GM20000 (cell line): Measurements from ENCODE around the gene PLCXD3.

Source experiments
- DNase-seq: peaks from one replicate; pipeline ENCODE4 v3.0.0; 2012; ENCODE audit warnings: low spot score
- TF ChIP-seq, protein P1 (sequence below): IDR thresholded peaks from 2 replicates; pipeline ENCODE4 v1.5.1; 2012; ENCODE audit warnings: mild to moderate bottlenecking, control low read depth; ENCODE audit errors: extremely low read depth, missing control alignments

Gene PLCXD3

DNA sequence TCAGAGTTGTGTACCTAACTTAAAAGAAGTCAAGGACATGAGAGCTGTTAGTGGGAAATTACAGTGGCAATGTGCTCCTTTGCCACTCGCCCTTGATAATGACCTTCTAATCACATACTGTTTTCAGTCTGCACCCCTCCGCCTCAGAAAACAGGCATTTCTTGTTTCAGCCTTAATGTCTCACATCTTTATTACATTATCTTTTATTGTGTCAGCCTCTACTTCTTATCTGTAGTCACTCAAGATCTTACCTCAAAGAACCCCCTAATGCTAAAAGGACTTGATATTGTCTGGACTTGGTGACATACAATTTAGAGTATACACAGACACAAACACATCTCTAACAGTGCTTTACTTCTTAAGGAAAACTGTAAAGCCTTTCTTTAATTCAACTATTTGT lies 97.9 kb downstream of the PLCXD3 start:
- TF ChIP-seq, protein P1, sequence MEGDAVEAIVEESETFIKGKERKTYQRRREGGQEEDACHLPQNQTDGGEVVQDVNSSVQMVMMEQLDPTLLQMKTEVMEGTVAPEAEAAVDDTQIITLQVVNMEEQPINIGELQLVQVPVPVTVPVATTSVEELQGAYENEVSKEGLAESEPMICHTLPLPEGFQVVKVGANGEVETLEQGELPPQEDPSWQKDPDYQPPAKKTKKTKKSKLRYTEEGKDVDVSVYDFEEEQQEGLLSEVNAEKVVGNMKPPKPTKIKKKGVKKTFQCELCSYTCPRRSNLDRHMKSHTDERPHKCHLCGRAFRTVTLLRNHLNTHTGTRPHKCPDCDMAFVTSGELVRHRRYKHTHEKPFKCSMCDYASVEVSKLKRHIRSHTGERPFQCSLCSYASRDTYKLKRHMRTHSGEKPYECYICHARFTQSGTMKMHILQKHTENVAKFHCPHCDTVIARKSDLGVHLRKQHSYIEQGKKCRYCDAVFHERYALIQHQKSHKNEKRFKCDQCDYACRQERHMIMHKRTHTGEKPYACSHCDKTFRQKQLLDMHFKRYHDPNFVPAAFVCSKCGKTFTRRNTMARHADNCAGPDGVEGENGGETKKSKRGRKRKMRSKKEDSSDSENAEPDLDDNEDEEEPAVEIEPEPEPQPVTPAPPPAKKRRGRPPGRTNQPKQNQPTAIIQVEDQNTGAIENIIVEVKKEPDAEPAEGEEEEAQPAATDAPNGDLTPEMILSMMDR: no peak
- DNase-seq: no peak

DNA sequence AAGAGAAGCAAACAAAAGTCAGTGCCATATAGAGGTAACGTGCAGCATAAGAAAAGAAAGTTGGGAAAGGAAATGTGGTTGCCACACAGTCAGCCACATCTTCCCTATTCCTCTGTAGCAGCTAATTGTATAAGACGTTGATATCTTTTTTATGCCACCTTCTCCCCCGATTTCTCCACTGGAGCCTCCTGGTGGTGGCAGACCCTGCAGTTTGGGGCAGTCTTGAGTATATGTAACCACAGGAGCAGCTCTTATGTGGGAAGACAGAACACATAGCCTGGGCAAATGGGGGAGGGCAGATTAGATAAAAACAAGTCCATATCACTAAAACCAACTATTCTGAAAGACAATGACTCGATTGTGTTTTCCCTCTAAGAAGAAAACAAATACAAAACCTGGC lies 99.7 kb downstream of the PLCXD3 start:
- TF ChIP-seq, protein P1: no peak
- no peak for DNase-seq

DNA sequence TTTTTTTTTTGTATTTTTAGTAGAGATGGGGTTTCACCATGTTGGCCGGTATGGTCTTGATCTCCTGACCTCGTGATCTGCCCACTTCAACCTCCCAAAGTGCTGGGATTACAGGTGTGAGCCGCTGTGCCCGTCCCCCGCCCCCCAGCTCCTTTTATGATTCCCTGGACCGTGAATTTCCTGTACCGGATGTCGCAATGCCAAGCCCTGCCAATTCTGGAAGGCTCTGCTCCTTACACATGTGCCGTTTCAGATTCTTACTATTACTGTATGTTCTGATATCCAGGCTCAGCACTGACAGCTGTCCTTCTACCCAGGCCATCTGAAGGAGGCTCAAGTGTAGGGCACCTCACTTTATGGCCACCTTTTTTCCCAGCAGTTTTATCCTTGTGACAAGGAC lies 100.1 kb downstream of the PLCXD3 start:
- DNase-seq: no peak
- TF ChIP-seq, protein P1: no peak

DNA sequence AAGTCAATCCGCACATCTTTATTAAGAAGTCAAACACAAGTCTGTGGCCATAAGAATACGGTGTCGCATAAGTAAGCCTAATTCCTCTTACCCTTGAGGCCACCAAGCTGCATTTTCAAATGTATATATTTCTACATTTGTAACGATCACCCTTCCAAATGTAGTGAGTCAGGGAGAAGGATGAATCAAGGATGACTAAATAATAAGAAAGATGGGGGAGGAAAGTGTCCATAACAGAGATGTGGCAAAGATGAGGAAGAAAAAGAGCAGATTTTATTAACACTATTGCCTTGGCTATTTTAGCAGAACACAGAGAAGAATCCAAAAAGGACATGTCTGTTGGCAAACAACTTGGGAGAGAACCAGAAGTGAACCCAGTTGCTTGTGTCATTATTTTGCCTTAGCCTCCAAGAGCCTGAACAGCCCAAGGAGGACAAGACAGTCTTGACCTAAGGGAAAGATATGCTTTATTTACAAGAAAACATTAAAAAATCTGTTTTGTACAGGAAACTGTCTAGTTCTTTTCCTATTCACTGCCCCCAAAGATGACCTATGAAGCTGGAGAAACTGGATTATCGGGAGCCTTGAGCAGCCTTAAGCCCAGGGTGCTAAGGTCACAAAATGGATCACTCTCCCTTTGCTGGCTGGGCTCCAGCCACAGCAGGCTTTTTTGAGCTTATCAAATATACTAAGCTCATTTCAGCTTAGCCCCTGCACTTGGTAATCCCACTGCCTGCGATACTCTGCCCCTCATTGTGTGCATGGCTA lies 101.5 kb downstream of the PLCXD3 start:
- TF ChIP-seq, protein P1: no peak
- DNase-seq: no peak

DNA sequence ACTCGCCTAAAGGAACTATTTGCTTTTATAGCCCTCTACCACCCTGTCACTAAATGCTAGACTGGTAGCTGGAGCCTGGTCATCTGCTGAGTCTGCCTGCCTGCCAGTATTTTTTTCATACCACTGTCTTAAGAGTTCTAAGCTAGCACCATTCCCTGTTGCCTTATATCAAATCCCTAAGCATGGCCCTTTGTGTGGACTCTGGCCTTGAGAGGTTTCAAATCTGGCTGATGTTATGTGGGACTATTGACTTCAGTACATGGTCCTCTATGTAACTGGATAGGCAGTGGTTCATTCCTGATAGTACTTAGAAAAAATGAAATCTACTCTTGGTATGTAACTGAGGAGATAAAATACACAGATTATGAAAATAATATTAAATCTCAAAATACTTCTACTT lies 103.5 kb downstream of the PLCXD3 start:
- no peak for DNase-seq
- TF ChIP-seq, protein P1: no peak

DNA sequence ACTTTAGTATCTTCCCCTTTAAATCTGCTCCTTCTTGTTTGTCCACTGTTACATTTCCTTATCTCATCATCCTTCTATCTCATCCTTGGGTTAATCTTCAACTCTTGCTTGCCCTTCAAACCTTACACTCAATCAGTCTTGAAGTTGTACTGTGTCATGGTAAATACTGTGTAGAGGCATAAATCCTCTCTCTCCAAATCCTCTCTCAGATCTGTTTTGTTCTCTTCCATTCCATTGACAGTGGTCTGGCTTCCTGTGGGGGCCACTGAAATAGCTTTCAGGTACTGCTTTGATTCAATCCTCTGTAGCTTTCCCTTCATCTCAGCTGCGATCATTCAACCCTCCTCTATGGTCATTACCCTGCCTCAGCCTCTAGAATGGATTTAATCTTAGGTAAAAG lies 104.0 kb downstream of the PLCXD3 start:
- TF ChIP-seq, protein P1: no peak
- no peak for DNase-seq

DNA sequence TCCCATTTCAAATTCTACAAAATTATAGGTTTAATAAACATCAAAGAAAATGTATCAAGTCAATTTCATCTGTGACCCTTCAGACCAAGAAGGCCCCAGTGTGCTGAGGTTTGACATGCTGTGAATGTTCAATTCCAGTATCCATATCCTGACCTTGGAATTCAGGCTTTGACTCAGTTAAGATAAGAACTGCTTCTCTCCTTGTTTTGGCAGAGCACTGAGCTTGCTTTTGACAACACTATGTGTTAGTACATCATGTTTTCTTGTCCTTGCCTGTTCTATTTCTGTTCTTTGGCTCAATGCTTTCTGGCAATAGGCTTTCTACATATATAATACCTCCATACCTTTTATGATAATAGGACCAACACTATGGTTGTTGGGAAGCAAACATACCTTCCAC lies 105.6 kb downstream of the PLCXD3 start:
- TF ChIP-seq, protein P1: no peak
- DNase-seq: no peak
